ENCODE data around the gene PODNL1.

- TF ChIP-seq POLR2A (IDR thresholded peaks at IDR 0.05; ENCODE audit: low read depth, low read length) (no peak), POLR2AphosphoS5 (IDR thresholded peaks at IDR 0.05; ENCODE audit: low read depth, low read length) (no peak), SPI1 (IDR thresholded peaks at IDR 0.05; ENCODE audit: low read depth, low read length) (no peak)
These were observed 2.3 kb downstream of the PODNL1 start for GRCh38 chr19:13935765-13936510.

Data from GM12891 (cell line).